ENCODE measurements around the gene NAMPT. TPM values are rescaled to one million over a fixed set of nuclear protein-coding genes. Genes with fewer than 3 reads are reported as not detected.

NAMPT gene
- total RNA-seq, 1 donor from 2014 or later: 147 TPM

GRCh38 chr7:106273009-106273668, 11.6 kb downstream of the NAMPT start:
- DNase-seq: no peak

GRCh38 chr7:106270122-106270977, 14.4 kb downstream of the NAMPT start:
- DNase-seq: no peak

GRCh38 chr7:106269254-106269961, 15.4 kb downstream of the NAMPT start:
- DNase-seq: no peak

- no peak for DNase-seq
Observed at GRCh38 chr7:106265133-106265532, 19.6 kb downstream of the NAMPT start.

- DNase-seq: no peak
Observed at GRCh38 chr7:106262221-106262881, 22.4 kb downstream of the NAMPT start.

GRCh38 chr7:106260136-106260561, 24.6 kb downstream of the NAMPT start:
- DNase-seq: no peak

GRCh38 chr7:106258789-106259188, 26.0 kb downstream of the NAMPT start:
- DNase-seq: no peak

GRCh38 chr7:106257752-106258151, 27.0 kb downstream of the NAMPT start:
- DNase-seq: no peak

GRCh38 chr7:106256144-106256543, 28.6 kb downstream of the NAMPT start:
- DNase-seq: no peak

- no peak for DNase-seq
Observed at GRCh38 chr7:106255246-106255645, 29.5 kb downstream of the NAMPT start.

- DNase-seq: no peak
Observed at GRCh38 chr7:106254525-106255116, 30.2 kb downstream of the NAMPT start.

- no peak for DNase-seq
Observed at GRCh38 chr7:106252568-106252967, 32.2 kb downstream of the NAMPT start.

GRCh38 chr7:106249488-106249887, 35.3 kb downstream of the NAMPT start:
- DNase-seq: no peak

- DNase-seq: no peak
Observed at GRCh38 chr7:106248600-106248999, 36.2 kb downstream of the NAMPT start.

GRCh38 chr7:106247841-106248240, 36.9 kb downstream of the NAMPT start:
- no peak for DNase-seq

GRCh38 chr7:106246902-106247711, 37.7 kb downstream of the NAMPT start:
- no peak for DNase-seq

- no peak for DNase-seq
Observed at GRCh38 chr7:106243893-106244292, 40.9 kb downstream of the NAMPT start.

- DNase-seq: no peak
Observed at GRCh38 chr7:106239406-106239805, 45.4 kb downstream of the NAMPT start.

GRCh38 chr7:106238830-106239229, 46.0 kb downstream of the NAMPT start:
- no peak for DNase-seq

- DNase-seq: no peak
Observed at GRCh38 chr7:106236065-106236464, 48.7 kb downstream of the NAMPT start.

GRCh38 chr7:106234425-106234824, 50.4 kb downstream of the NAMPT start:
- no peak for DNase-seq
